D341Med (cell line): ENCODE measurements around the gene PDLIM1.

Source experiments
- DNase-seq: peaks from one replicate; pipeline ENCODE4 v3.0.0; 2012; ENCODE audit warnings: low spot score

PDLIM1 gene

DNA sequence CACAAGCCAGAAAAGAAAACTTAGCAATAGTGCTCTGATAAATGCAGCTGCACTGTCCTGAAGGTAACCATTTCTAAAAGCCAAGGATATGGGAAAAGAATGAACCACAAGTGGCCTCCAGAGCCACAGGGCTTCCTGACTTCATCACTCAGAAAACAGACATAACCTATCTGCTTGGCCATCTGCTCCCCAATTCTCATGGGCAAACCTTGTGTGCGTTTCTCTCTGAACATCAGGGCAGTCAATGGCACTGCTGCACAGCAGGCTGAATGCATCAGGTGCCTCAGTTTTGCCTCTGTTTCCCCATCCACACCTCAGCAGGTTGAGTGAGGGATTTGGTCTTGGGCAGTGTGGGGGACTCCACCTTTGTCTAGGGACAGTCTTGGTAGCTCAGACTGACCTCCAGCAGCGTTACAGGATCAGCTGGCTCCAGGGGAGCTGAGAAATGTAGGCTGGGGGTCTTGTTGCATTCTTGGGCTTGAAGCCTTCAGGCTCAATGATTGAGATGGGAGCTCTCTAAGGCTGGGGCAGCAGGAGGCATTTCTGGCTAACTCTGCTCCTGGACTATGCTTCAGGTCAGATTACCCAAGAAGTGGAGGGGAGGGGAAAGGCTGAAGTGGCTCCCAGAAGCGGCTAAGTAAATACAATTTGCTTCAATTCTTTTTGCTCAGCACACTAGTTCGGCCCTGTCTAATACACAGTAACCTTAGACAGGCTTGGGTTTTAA lies 23.6 kb upstream of the PDLIM1 start:
- DNase-seq, result no peak

- DNase-seq, result no peak
Measured at GRCh38 chr10:95312986-95313495, 22.2 kb upstream of the PDLIM1 start.

DNA sequence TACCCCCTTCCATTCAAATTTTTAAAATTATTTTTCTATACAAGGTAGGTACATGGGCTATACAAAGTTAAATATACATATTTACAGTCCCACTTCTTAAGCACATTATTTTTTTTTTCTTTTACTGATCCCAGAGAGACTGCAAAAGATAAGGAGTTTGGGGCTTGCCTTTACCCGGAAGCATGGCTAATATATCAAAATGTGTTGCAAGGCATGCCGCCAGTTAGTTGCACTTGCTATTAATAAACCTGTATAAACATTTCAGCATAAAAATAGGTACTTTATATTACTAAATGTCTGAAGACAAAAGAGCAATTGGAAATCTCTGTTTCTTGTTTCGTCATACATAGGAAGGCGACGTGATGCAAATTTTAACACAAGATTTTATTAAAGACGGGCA lies 21.5 kb upstream of the PDLIM1 start:
- DNase-seq, result no peak

- no peak for DNase-seq
Measured at GRCh38 chr10:95309958-95310357, 19.2 kb upstream of the PDLIM1 start.

- no peak for DNase-seq
Measured at GRCh38 chr10:95308389-95309302, 17.8 kb upstream of the PDLIM1 start.

DNA sequence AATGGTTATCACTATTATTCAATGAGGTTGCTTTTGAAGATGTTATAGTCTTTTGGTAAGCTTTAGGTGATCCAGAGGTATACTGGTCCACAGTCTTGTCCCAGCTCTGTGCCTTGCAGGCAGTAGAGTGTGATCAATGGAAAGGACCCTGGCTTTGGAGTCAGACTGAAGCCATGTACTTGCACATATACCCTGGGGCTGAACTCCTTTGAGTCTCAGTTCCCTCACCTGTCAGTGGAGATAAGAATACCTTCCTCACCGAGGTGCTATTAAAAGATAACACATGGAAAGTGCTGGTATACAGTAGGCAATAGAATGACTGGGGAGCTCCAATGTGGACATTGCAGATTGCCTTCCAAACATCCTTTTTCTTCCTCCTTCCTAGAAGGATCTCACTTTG lies 16.0 kb upstream of the PDLIM1 start:
- no peak for DNase-seq

DNA sequence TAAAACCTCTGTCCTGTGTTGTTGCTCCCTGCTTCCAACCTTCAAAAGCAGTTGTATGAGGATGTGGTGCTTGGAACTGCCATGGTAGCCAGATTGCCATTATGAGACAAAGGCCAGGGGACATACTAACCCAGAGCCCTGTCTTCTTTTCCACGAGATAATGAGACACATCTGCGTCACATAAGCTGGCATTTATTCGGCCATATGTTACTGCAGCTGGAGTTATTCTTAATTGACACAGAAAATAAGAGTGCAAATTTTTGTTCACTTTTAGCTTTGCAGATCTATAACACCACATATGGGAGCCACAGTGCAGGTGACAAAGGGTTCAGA lies 15.5 kb upstream of the PDLIM1 start:
- no peak for DNase-seq

GRCh38 chr10:95305606-95306317 lies 15.0 kb upstream of the PDLIM1 start:
- DNase-seq, result no peak

DNA sequence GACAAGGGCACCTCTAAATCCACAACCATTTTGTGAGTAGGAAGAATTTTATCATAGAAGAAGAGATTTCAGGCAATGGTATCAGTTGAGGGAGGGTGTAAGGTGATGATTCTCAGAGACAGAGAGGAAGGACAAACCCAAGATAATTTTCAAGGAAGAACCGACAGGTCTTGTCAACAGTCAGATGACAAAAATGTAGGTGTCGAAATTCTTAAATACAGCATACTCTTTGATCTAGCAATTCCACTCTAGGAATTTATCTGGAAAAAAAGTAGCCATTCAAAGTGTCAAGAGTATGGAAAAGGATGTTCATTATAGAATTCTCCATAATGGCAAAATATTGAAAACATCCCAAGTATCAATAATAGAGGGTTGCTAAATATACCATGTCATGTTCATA lies 14.2 kb upstream of the PDLIM1 start:
- no peak for DNase-seq

DNA sequence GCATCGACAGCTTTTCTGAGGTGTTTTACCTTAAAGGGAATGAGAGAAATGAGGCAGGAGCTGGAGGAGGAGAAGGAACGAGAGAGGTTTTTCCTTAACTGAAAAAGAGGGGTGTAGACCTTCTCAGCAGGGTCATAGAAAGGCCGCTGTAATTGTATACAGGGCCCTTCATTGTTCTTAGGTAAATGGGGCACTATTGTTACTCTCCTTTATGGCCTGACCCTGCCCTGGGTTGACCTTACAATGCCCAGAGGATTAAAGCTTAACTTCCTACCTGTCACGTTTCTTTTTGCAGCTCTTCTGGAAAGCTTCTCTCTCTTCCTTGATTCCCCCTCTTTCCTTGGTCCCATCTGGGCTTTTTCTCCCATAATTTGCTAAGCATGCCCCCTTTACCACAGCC lies 13.7 kb upstream of the PDLIM1 start:
- DNase-seq, result no peak

- no peak for DNase-seq
Measured at GRCh38 chr10:95303950-95304349, 13.1 kb upstream of the PDLIM1 start.

DNA sequence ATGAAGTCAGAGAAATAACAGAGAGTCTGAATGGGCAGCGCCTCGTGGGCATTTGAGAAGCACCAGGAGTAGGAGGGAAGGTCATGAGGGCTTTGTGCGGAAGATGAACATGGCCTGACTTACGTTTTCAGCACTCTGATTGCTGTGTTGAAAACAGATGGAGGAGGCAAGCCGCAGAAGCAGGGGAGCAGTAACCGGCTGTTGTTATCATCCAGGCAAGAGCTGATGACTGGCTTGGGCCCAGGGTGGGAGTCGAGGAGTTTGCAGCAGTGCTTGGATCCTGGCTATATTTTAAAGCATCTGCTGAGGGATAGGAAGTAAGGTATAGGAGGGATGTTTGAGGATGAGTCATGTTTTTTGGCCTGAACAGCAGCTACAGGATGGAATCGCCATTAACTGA lies 12.7 kb upstream of the PDLIM1 start:
- DNase-seq, result no peak

GRCh38 chr10:95300022-95300539 lies 9.3 kb upstream of the PDLIM1 start:
- no peak for DNase-seq

DNA sequence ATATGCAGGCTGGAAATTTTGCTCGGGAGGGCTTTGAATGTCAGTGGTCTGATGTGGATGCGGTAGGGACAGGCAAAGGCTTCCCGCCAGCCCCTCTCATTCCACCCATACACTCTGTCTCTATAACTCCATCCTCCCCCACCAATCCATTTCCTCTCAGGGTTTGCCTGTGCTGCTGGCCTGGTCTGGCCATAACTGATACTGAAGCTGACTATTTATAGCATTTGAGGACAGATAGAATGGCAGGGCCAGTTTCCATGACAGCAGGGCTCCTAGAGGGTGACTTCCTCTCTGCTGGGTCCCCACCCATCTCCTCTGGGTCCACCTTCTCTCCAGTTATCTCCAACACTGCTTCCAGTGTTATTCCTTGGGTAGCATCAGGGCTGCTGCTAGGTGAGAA lies 6.6 kb upstream of the PDLIM1 start:
- DNase-seq, result no peak

DNA sequence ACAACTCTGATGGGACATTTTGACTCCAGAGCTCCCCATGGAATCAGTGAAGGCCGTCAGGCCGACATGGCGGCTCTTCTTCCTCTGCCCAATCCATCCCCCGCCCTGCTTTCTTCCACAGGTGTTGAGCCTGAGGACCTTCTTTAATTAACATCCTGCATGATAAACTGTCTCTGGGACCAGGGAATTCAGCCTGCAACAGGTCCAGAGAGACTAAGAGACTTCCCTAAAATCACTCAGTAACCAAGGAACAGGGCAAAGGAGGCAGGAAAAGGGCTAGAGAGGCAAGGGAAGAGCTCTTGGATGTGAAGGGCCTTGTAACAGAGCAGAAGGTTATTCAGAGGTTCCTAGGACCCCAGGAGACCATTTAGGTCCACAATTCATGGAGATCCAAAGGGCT lies 6.0 kb upstream of the PDLIM1 start:
- DNase-seq, result no peak

DNA sequence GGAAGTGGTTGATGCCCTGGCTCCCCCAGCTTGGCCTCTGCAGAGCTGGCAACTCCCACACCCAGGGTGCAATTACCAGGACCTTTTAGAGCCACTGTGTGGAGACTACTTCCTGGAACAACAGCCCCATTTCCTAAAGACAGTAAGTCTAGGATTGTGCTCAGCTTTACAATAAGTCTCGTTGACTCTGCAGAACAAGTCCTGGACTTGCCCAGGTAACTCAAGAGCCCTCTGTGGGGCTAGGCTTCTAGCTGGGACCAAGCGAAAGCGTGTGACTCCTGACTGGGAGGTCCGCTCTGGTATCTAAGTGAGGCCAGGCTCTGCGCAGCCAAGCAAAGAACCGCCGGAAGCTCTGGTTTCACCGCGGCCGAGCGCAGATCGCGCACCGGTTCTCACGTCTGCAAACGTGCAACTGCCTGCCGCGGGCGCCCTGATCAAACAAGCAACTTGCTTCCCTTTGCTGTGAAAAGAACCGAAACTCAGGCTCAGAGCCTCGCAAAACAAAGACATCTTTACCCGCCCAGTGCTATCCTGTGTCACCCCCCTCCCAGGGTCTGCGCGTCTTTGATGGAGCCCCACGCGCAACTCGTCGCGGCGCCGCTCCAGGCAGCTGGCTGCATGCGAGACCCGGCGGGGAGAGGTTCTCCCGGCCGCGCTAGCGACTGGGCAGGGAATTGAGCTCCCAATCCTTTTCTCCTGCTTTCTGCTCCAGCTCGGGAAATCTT lies 4.4 kb upstream of the PDLIM1 start:
- no peak for DNase-seq

DNA sequence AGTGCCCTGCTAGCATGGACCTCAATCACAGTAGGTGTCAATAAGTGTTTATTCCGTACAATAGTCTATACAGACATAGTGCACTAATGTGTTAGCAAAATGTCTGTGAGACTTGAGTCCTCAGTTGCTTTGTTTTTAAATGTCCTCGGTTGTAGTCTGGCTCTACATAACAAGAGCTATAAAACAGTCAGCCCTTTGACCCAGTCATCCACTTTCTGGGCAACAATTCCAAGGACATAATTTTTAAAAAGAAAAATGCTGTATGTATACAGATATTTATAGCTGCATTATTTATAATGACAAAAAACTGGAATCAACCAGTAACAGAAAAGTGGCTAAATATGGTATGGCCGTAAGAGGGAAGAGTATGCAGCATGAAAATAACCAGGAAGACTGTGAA lies 2.8 kb upstream of the PDLIM1 start:
- no peak for DNase-seq

GRCh38 chr10:95291365-95292039 lies 699 bp upstream of the PDLIM1 start:
- no peak for DNase-seq

- DNase-seq, result no peak
Measured at GRCh38 chr10:95289921-95290421, 832 bp downstream of the PDLIM1 start.

GRCh38 chr10:95289003-95289920 lies 1.5 kb downstream of the PDLIM1 start:
- DNase-seq, result no peak
